ENCODE measurements around the gene ELL2.

GRCh38 chr5:95909738-95910137 lies 51.9 kb downstream of the ELL2 start:
- TF ChIP-seq CTCF (IDR thresholded peaks at IDR 0.05) (no peak), POLR2A (IDR thresholded peaks at IDR 0.05) (no peak)
